Neural progenitor cell (in vitro differentiated cells): ENCODE results near the gene CNTN5. TPM values are rescaled to one million over a fixed set of nuclear protein-coding genes. Genes with fewer than 3 reads are reported as not detected.

Experiments used
- DNase-seq: peaks from one replicate; pipeline ENCODE4 v3.0.0-alpha.2; 2016; ENCODE audit warnings: low spot score
- H2AFZ ChIP-seq: fragments of 200-600 bp; sonication (generic); replicated peaks from 2 replicates; pipeline ENCODE4 v1.6.1; 2016; ENCODE audit warnings: antibody characterized with exemption
- H3F3A ChIP-seq: fragments of 200-600 bp; sonication (generic); 2 replicates; pipeline ENCODE4 v1.6.1; 2016; ENCODE audit warnings: antibody characterized with exemption, low read depth
- H3K27ac ChIP-seq: fragments of 200-600 bp; sonication (generic); 2 replicates; pipeline ENCODE4 v1.5.1; 2016; ENCODE audit warnings: mild to moderate bottlenecking
- H3K27me3 ChIP-seq: fragments of 200-600 bp; sonication (generic); 2 replicates; pipeline ENCODE4 v1.6.1; 2016; ENCODE audit warnings: mild to moderate bottlenecking, moderate library complexity
- H3K36me3 ChIP-seq: fragments of 200-600 bp; sonication (generic); 2 replicates; pipeline ENCODE4 v1.5.1; 2016
- H3K4me1 ChIP-seq: fragments of 200-600 bp; sonication (generic); 2 replicates; pipeline ENCODE4 v1.6.1; 2016; ENCODE audit warnings: mixed run types
- H3K4me2 ChIP-seq: fragments of 200-600 bp; sonication (generic); 2 replicates; pipeline ENCODE4 v1.6.1; 2016
- H3K4me3 ChIP-seq: fragments of 200-600 bp; sonication (generic); 2 replicates; pipeline ENCODE4 v1.5.1; 2016
- H3K79me2 ChIP-seq: fragments of 200-600 bp; sonication (generic); 2 replicates; pipeline ENCODE4 v1.6.1; 2016; ENCODE audit warnings: low read depth
- H3K9ac ChIP-seq: fragments of 200-600 bp; sonication (generic); 2 replicates; pipeline ENCODE4 v1.6.1; 2016
- H3K9me3 ChIP-seq: fragments of 200-600 bp; sonication (generic); 2 replicates; pipeline ENCODE4 v1.5.1; 2016; ENCODE audit warnings: low read depth
- H4K20me1 ChIP-seq: fragments of 200-600 bp; sonication (generic); 2 replicates; pipeline ENCODE4 v1.6.1; 2016; ENCODE audit warnings: low read depth
- H3K27ac Mint-ChIP-seq: 3 replicates; pipeline ENCODE4 v1.8.0; 2021; ENCODE audit warnings: mixed read lengths
- H3K27me3 Mint-ChIP-seq: 2 replicates; pipeline ENCODE4 v1.8.0; 2022; ENCODE audit warnings: low read depth, mild to moderate bottlenecking, inconsistent platforms, moderate library complexity, mixed read lengths; ENCODE audit not compliant: insufficient read depth
- H3K36me3 Mint-ChIP-seq: 3 replicates; pipeline ENCODE4 v1.8.0; 2021; ENCODE audit warnings: mixed read lengths
- H3K4me1 Mint-ChIP-seq: 3 replicates; pipeline ENCODE4 v1.8.0; 2021; ENCODE audit warnings: mixed read lengths
- H3K4me3 Mint-ChIP-seq: 3 replicates; pipeline ENCODE4 v1.8.0; 2021; ENCODE audit warnings: mild to moderate bottlenecking, moderate library complexity, mixed read lengths
- H3K9me3 Mint-ChIP-seq: 3 replicates; pipeline ENCODE4 v1.8.0; 2020; ENCODE audit warnings: mixed read lengths
- CTCF ChIP-seq: fragments of 200-600 bp; sonication (generic); IDR thresholded peaks from 2 replicates; pipeline ENCODE4 v1.5.1; 2017; ENCODE audit warnings: antibody characterized with exemption, mild to moderate bottlenecking
- EZH2 ChIP-seq: fragments of 200-600 bp; sonication (generic); IDR thresholded peaks from 2 replicates; pipeline ENCODE4 v1.6.1; 2017; ENCODE audit warnings: antibody characterized with exemption, mild to moderate bottlenecking, moderate library complexity
- EZH2phosphoT487 ChIP-seq: fragments of 200-600 bp; sonication (generic); IDR thresholded peaks from 2 replicates; pipeline ENCODE4 v1.6.1; 2017; ENCODE audit warnings: antibody characterized with exemption
- total RNA-seq: library from RNA; depleted of rRNA; stranded (reverse); fragments of >200 nt; gene quantifications from 2 replicates; pipeline ENCODE4 v1.2.3, GENCODE V29; 2015; ENCODE audit warnings: low replicate concordance

The CNTN5 gene
- total RNA-seq, 1 donor from 2014 or later: 0.19 TPM

- Histone ChIP-seq H3K4me3 (no peak overlapping the region), H2AFZ (no peak overlapping the region), H3K27ac (no peak overlapping the region), H3F3A (no peaks in the 10 kb centered on the region), H3K36me3 (no peaks in the 10 kb centered on the region), H3K4me2 (no peak overlapping the region), H3K79me2 (no peaks in the 10 kb centered on the region), H3K4me1 (no peaks in the 10 kb centered on the region), H3K9ac (no peak overlapping the region), H3K9me3 (no peaks in the 10 kb centered on the region), H4K20me1 (no peaks in the 10 kb centered on the region), H3K27me3 (no peaks in the 10 kb centered on the region)
- H3K36me3 Mint-ChIP-seq: no peaks in the 10 kb centered on the region
- DNase-seq: no peak
- H3K4me3 Mint-ChIP-seq: no peak overlapping the region
- no peaks in the 10 kb centered on the region for H3K9me3 Mint-ChIP-seq
- no peaks in the 10 kb centered on the region for H3K4me1 Mint-ChIP-seq
- H3K27ac Mint-ChIP-seq: no peak overlapping the region
- H3K27me3 Mint-ChIP-seq: no peaks in the 10 kb centered on the region
- TF ChIP-seq EZH2phosphoT487 (no peak), EZH2 (no peak), CTCF (no peak)
These were observed 328.5 kb downstream of the CNTN5 start for GRCh38 chr11:99349151-99349673.

GRCh38 chr11:99351624-99352023, 330.9 kb downstream of the CNTN5 start:
- Histone ChIP-seq H3K4me3 (no peak overlapping the region), H3K4me2 (no peak overlapping the region), H3K36me3 (no peaks in the 10 kb centered on the region), H2AFZ (no peak overlapping the region), H3K9me3 (no peaks in the 10 kb centered on the region), H3F3A (no peaks in the 10 kb centered on the region), H4K20me1 (no peaks in the 10 kb centered on the region), H3K79me2 (no peaks in the 10 kb centered on the region), H3K27ac (no peak overlapping the region), H3K9ac (no peak overlapping the region), H3K27me3 (no peaks in the 10 kb centered on the region), H3K4me1 (no peaks in the 10 kb centered on the region)
- Mint-ChIP-seq H3K4me1 (no peaks in the 10 kb centered on the region), H3K27ac (no peak overlapping the region), H3K9me3 (no peaks in the 10 kb centered on the region), H3K36me3 (no peaks in the 10 kb centered on the region), H3K27me3 (no peaks in the 10 kb centered on the region), H3K4me3 (no peak overlapping the region)
- no peak for TF ChIP-seq CTCF
- TF ChIP-seq EZH2: no peak
- no peak for TF ChIP-seq EZH2phosphoT487
- DNase-seq: no peak

- Histone ChIP-seq H3F3A (no peaks in the 10 kb centered on the region), H3K36me3 (no peaks in the 10 kb centered on the region), H3K9ac (no peak overlapping the region), H2AFZ (no peak overlapping the region), H3K79me2 (no peaks in the 10 kb centered on the region), H4K20me1 (no peaks in the 10 kb centered on the region), H3K4me2 (no peak overlapping the region), H3K27ac (no peak overlapping the region), H3K4me3 (no peak overlapping the region), H3K27me3 (no peaks in the 10 kb centered on the region), H3K9me3 (no peaks in the 10 kb centered on the region), H3K4me1 (no peaks in the 10 kb centered on the region)
- H3K4me3 Mint-ChIP-seq: no peak overlapping the region
- H3K4me1 Mint-ChIP-seq: no peaks in the 10 kb centered on the region
- H3K9me3 Mint-ChIP-seq: no peaks in the 10 kb centered on the region
- no peaks in the 10 kb centered on the region for H3K27me3 Mint-ChIP-seq
- TF ChIP-seq CTCF (no peak), EZH2phosphoT487 (no peak), EZH2 (no peak)
- H3K27ac Mint-ChIP-seq: no peak overlapping the region
- no peaks in the 10 kb centered on the region for H3K36me3 Mint-ChIP-seq
- DNase-seq: no peak
These were observed 331.9 kb downstream of the CNTN5 start for GRCh38 chr11:99352642-99353041.
